Measurements from ENCODE around the gene ST8SIA5. TPM values are rescaled to one million over a fixed set of nuclear protein-coding genes. Genes with fewer than 3 reads are reported as not detected.

Gene ST8SIA5
- total and polyA plus RNA-seq, 10 of the 15 experiments (the other 5 are each of a cell fraction or from before 2014, with no cell fraction given) = 0.02 to 0.32 (median 0.12) TPM; not detected in 1

GRCh38 chr18:46755315-46756024 is 1.4 kb downstream of the ST8SIA5 start:
- Histone ChIP-seq H3K4me3 (no peak overlapping the region), H3K9ac (ENCODE audit: control insufficient read depth, insufficient read depth, low read length) (no peak overlapping the region), H3K4me1 (ENCODE audit: control insufficient read depth, insufficient read depth, low read length) (peaks cover 8% of the 10 kb centered on the region), H2AFZ (ENCODE audit: control insufficient read depth, low read depth, low read length) (no peak overlapping the region), H3K27ac (ENCODE audit: control insufficient read depth, insufficient read depth) (no peak overlapping the region), H4K20me1 (ENCODE audit: control insufficient read depth, insufficient read depth) (no peaks in the 10 kb centered on the region), H3K79me2 (ENCODE audit: control insufficient read depth, insufficient read depth, low read length) (no peaks in the 10 kb centered on the region), H3K36me3 (ENCODE audit: control insufficient read depth in 2 of 2, insufficient read depth in 2 of 2, low read length in 1 of 2) (no peaks in the 10 kb centered on the region), H3K9me3 (replicated peaks; ENCODE audit: control insufficient read depth, insufficient read depth, low read length) (no peaks in the 10 kb centered on the region), H3K27me3 (replicated peaks in 1 of 2; ENCODE audit: control insufficient read depth in 2 of 2, insufficient read depth in 2 of 2, low read length in 1 of 2) (peaks cover 3 to 10% of the 10 kb centered on the region in 2 experiments; a peak in 3 of 4 replicates), H3K4me2 (ENCODE audit: control insufficient read depth, insufficient read depth) (peak overlapping the region; percentile 2; the same call in 1 of the 2 replicates)
- ATAC-seq (no peak), FAIRE-seq (no peak), DNase-seq (ENCODE audit: low read depth, low spot score) (no peak)
- ChIA-PET RAD21 (ENCODE audit: unreplicated experiment) (no interaction called here), SMC1A (ENCODE audit: uncharacterized antibody, unreplicated experiment) (no interaction called here), POLR2A (no interaction called here), CTCF (no interaction called here)
- in situ Hi-C loops (cut with MboI) = no loop called here
- intact Hi-C loops (cut with micrococcal nuclease; ENCODE audit: unreplicated experiment) = no loop called here
- WGBS (ENCODE audit: insufficient coverage, insufficient replicate concordance, low lambda C conversion rate, missing lambda C conversion rate) = 37% methylated on average over 16 of the region's 17 CpGs
- no TSS peak for BruUV-seq (replicated peaks)
- no peak for TF ChIP-seq HDAC2 (IDR thresholded peaks at IDR 0.05)

GRCh38 chr18:46754661-46755292 is 2.1 kb downstream of the ST8SIA5 start:
- ChIA-PET RAD21 (ENCODE audit: unreplicated experiment) (no interaction called here), POLR2A (no interaction called here), SMC1A (ENCODE audit: uncharacterized antibody, unreplicated experiment) (no interaction called here), CTCF (interaction anchor here (0.6 kb wide), 1 partner anchor 464 kb away, joined by 3 read pairs; no protein-coding TSS in a partner anchor)
- H3K9me3 ChIP-seq (replicated peaks; ENCODE audit: control insufficient read depth, insufficient read depth, low read length) = no peaks in the 10 kb centered on the region
- H3K4me3 ChIP-seq = no peak overlapping the region
- H3K9ac ChIP-seq (ENCODE audit: control insufficient read depth, insufficient read depth, low read length) = no peak overlapping the region
- H3K4me2 ChIP-seq (ENCODE audit: control insufficient read depth, insufficient read depth) = peak overlapping the region; percentile 5; the same call in 1 of the 2 replicates
- peaks cover 8% of the 10 kb centered on the region for H3K4me1 ChIP-seq (ENCODE audit: control insufficient read depth, insufficient read depth, low read length)
- intact Hi-C loops (cut with micrococcal nuclease; ENCODE audit: unreplicated experiment) = no loop called here
- H3K36me3 ChIP-seq (ENCODE audit: control insufficient read depth in 2 of 2, insufficient read depth in 2 of 2, low read length in 1 of 2) = no peaks in the 10 kb centered on the region
- FAIRE-seq (no peak), DNase-seq (ENCODE audit: low read depth, low spot score) (no peak), ATAC-seq (no peak; the same call in 2 of the 3 replicates)
- peaks cover 3 to 10% of the 10 kb centered on the region in 2 experiments; a peak in 3 of 4 replicates for H3K27me3 ChIP-seq (replicated peaks in 1 of 2; ENCODE audit: control insufficient read depth in 2 of 2, insufficient read depth in 2 of 2, low read length in 1 of 2)
- in situ Hi-C loops (cut with MboI) = no loop called here
- BruUV-seq (replicated peaks) = no TSS peak
- peak overlapping the region; percentile 76; the same call in 1 of the 2 replicates for H2AFZ ChIP-seq (ENCODE audit: control insufficient read depth, low read depth, low read length)
- no peaks in the 10 kb centered on the region for H4K20me1 ChIP-seq (ENCODE audit: control insufficient read depth, insufficient read depth)
- no peaks in the 10 kb centered on the region for H3K79me2 ChIP-seq (ENCODE audit: control insufficient read depth, insufficient read depth, low read length)
- 72% methylated on average over 13 of the region's 13 CpGs for WGBS (ENCODE audit: insufficient coverage, insufficient replicate concordance, low lambda C conversion rate, missing lambda C conversion rate)
- no peak overlapping the region for H3K27ac ChIP-seq (ENCODE audit: control insufficient read depth, insufficient read depth)
- TF ChIP-seq POLR2AphosphoS2 (IDR thresholded peaks at IDR 0.05; ENCODE audit: low read depth, low read length) (no peak), RELA (IDR thresholded peaks at IDR 0.05; ENCODE audit: borderline replicate concordance, partially characterized antibody) (no peak), TCF3 (IDR thresholded peaks at IDR 0.05; ENCODE audit: borderline replicate concordance, insufficient read depth, low read depth, low read length) (no peak), NFIC (IDR thresholded peaks at IDR 0.05; ENCODE audit: low read depth, low read length) (no peak), LARP7 (IDR thresholded peaks at IDR 0.05) (no peak), PAX8 (IDR thresholded peaks at IDR 0.05) (no peak), NFYA (IDR thresholded peaks at IDR 0.05; ENCODE audit: borderline replicate concordance, low read depth, low read length) (no peak), NR2C1 (IDR thresholded peaks at IDR 0.05) (no peak), ZNF592 (IDR thresholded peaks at IDR 0.05) (no peak), E2F4 (IDR thresholded peaks at IDR 0.05; ENCODE audit: low read depth, low read length) (no peak), CBX5 (IDR thresholded peaks at IDR 0.05; ENCODE audit: low read depth) (no peak)
